ENCODE measurements around the gene DOCK9. TPM values are rescaled to one million over a fixed set of nuclear protein-coding genes. Genes with fewer than 3 reads are reported as not detected.
"Not testable (repeated sequence)": the region's sequence is repeated elsewhere in the genome, so short reads cannot be mapped to it uniquely, and the experiment has no call there.

DOCK9 gene
- polyA plus RNA-seq, 3 donors from 2014 or later: 2.1 to 6.3 (median 4.1) TPM

- no peak overlapping the region for H3K4me3 Mint-ChIP-seq
- no peak overlapping the region for H3K27ac Mint-ChIP-seq
- H3K9me3 Mint-ChIP-seq: peaks cover 0 to 6% (median 2%) of the 10 kb centered on the region in 6 donors
- H3K27me3 Mint-ChIP-seq (ENCODE audit: low read depth in 3 of 3): peaks cover 0 to 6% (median 1%) of the 10 kb centered on the region in 3 donors
- peaks cover 0 to 3% (median 0%) of the 10 kb centered on the region in 3 donors for H3K36me3 Mint-ChIP-seq
- DNase-seq: no peak
- no peaks in the 10 kb centered on the region for H3K4me1 Mint-ChIP-seq
These were observed 215.8 kb downstream of the DOCK9 start for GRCh38 chr13:98761986-98762616.

GRCh38 chr13:98761126-98761985 lies 216.5 kb downstream of the DOCK9 start:
- Mint-ChIP-seq H3K9me3 (peaks cover 0 to 6% (median 2%) of the 10 kb centered on the region in 6 donors), H3K27me3 (ENCODE audit: low read depth in 3 of 3) (peaks cover 0 to 3% (median 2%) of the 10 kb centered on the region in 3 donors), H3K4me1 (no peaks in the 10 kb centered on the region), H3K27ac (no peak overlapping the region), H3K36me3 (peaks cover 0 to 3% (median 0%) of the 10 kb centered on the region in 3 donors), H3K4me3 (no peak overlapping the region)
- DNase-seq: no peak

GRCh38 chr13:98755729-98756128 lies 222.1 kb downstream of the DOCK9 start:
- DNase-seq: no peak
- Mint-ChIP-seq H3K36me3 (peaks cover 0 to 9% (median 3%) of the 10 kb centered on the region in 3 donors), H3K4me1 (peaks cover 0 to 2% of the 10 kb centered on the region in 2 donors), H3K27ac (no peak overlapping the region), H3K27me3 (ENCODE audit: low read depth in 3 of 3) (peaks cover 8 to 27% (median 12%) of the 10 kb centered on the region in 3 donors), H3K9me3 (peaks cover 0 to 22% (median 10%) of the 10 kb centered on the region in 6 donors), H3K4me3 (no peak overlapping the region)

- Mint-ChIP-seq H3K36me3 (peaks cover 0 to 6% (median 3%) of the 10 kb centered on the region in 3 donors), H3K9me3 (peaks cover 0 to 22% (median 7%) of the 10 kb centered on the region in 6 donors), H3K27ac (no peak overlapping the region), H3K27me3 (ENCODE audit: low read depth in 3 of 3) (peaks cover 11 to 33% (median 12%) of the 10 kb centered on the region in 3 donors), H3K4me1 (peaks cover 0 to 2% of the 10 kb centered on the region in 2 donors), H3K4me3 (no peak overlapping the region)
- no peak for DNase-seq
These were observed 222.7 kb downstream of the DOCK9 start for GRCh38 chr13:98755116-98755515.

GRCh38 chr13:98754468-98754867 lies 223.4 kb downstream of the DOCK9 start:
- H3K4me3 Mint-ChIP-seq, H3K27ac Mint-ChIP-seq, H3K36me3 Mint-ChIP-seq, H3K4me1 Mint-ChIP-seq, DNase-seq: not testable (repeated sequence)
- Mint-ChIP-seq H3K27me3 (ENCODE audit: low read depth in 3 of 3) (peaks cover 12 to 37% (median 14%) of the 10 kb centered on the region in 3 donors), H3K9me3 (peaks cover 0 to 22% (median 7%) of the 10 kb centered on the region in 6 donors)

- no peak for DNase-seq
- H3K36me3 Mint-ChIP-seq: peaks cover 0 to 6% (median 3%) of the 10 kb centered on the region in 3 donors
- peaks cover 0 to 2% of the 10 kb centered on the region in 2 donors for H3K4me1 Mint-ChIP-seq
- no peak within 1 kb of the TSS for H3K27ac Mint-ChIP-seq
- peaks cover 14 to 42% (median 15%) of the 10 kb centered on the region in 3 donors for H3K27me3 Mint-ChIP-seq (ENCODE audit: low read depth in 3 of 3)
- H3K4me3 Mint-ChIP-seq: no peak within 1 kb of the TSS
- H3K9me3 Mint-ChIP-seq: peaks cover 0 to 22% (median 7%) of the 10 kb centered on the region in 6 donors
These were observed 225.2 kb downstream of the DOCK9 start, which contains the start of gene SLC15A1 for GRCh38 chr13:98752467-98753290. Gene SLC15A1, minus strand, starts transcription at chr13:98752672. Its CDS starts 74 bp downstream, at chr13:98752598.

GRCh38 chr13:98751861-98752466 lies 225.9 kb downstream of the DOCK9 start:
- DNase-seq: no peak
- H3K36me3 Mint-ChIP-seq: peaks cover 0 to 6% (median 3%) of the 10 kb centered on the region in 3 donors
- no peak overlapping the region for H3K27ac Mint-ChIP-seq
- H3K4me1 Mint-ChIP-seq: peaks cover 0 to 2% of the 10 kb centered on the region in 2 donors
- H3K27me3 Mint-ChIP-seq (ENCODE audit: low read depth in 3 of 3): peaks cover 11 to 42% (median 15%) of the 10 kb centered on the region in 3 donors
- peaks cover 0 to 22% (median 6%) of the 10 kb centered on the region in 6 donors for H3K9me3 Mint-ChIP-seq
- H3K4me3 Mint-ChIP-seq: no peak overlapping the region

GRCh38 chr13:98751367-98751782 lies 226.5 kb downstream of the DOCK9 start:
- H3K36me3 Mint-ChIP-seq: peaks cover 0 to 6% (median 3%) of the 10 kb centered on the region in 3 donors
- no peak overlapping the region for H3K4me3 Mint-ChIP-seq
- no peak for DNase-seq
- H3K27me3 Mint-ChIP-seq (ENCODE audit: low read depth in 3 of 3): peaks cover 11 to 42% (median 15%) of the 10 kb centered on the region in 3 donors
- peaks cover 0 to 2% of the 10 kb centered on the region in 2 donors for H3K4me1 Mint-ChIP-seq
- peaks cover 0 to 22% (median 6%) of the 10 kb centered on the region in 6 donors for H3K9me3 Mint-ChIP-seq
- H3K27ac Mint-ChIP-seq: no peak overlapping the region

- H3K4me3 Mint-ChIP-seq: no peak overlapping the region
- no peak overlapping the region for H3K27ac Mint-ChIP-seq
- H3K9me3 Mint-ChIP-seq: peaks cover 0 to 14% (median 6%) of the 10 kb centered on the region in 6 donors
- H3K4me1 Mint-ChIP-seq: peaks cover 0 to 2% of the 10 kb centered on the region in 2 donors
- H3K27me3 Mint-ChIP-seq (ENCODE audit: low read depth in 3 of 3): peaks cover 8 to 44% (median 15%) of the 10 kb centered on the region in 3 donors
- DNase-seq: no peak
- H3K36me3 Mint-ChIP-seq: peaks cover 0 to 6% (median 3%) of the 10 kb centered on the region in 3 donors
These were observed 228.4 kb downstream of the DOCK9 start for GRCh38 chr13:98749501-98749900.

- H3K4me3 Mint-ChIP-seq: no peak overlapping the region
- DNase-seq: no peak
- peaks cover 8 to 29% (median 8%) of the 10 kb centered on the region in 3 donors for H3K27me3 Mint-ChIP-seq (ENCODE audit: low read depth in 3 of 3)
- H3K4me1 Mint-ChIP-seq: no peaks in the 10 kb centered on the region
- H3K36me3 Mint-ChIP-seq: no peaks in the 10 kb centered on the region
- no peaks in the 10 kb centered on the region for H3K9me3 Mint-ChIP-seq
- no peak overlapping the region for H3K27ac Mint-ChIP-seq
These were observed 230.9 kb downstream of the DOCK9 start for GRCh38 chr13:98746968-98747367.

All from immature natural killer cell (primary cell).